ENCODE results near the gene MYOM3. TPM values are rescaled to one million over a fixed set of nuclear protein-coding genes. Genes with fewer than 3 reads are reported as not detected.
"Not testable (repeated sequence)": the region's sequence is repeated elsewhere in the genome, so short reads cannot be mapped to it uniquely, and the experiment has no call there.

The MYOM3 gene
- total RNA-seq, 2 experiments from 2014 or later: not detected

DNA sequence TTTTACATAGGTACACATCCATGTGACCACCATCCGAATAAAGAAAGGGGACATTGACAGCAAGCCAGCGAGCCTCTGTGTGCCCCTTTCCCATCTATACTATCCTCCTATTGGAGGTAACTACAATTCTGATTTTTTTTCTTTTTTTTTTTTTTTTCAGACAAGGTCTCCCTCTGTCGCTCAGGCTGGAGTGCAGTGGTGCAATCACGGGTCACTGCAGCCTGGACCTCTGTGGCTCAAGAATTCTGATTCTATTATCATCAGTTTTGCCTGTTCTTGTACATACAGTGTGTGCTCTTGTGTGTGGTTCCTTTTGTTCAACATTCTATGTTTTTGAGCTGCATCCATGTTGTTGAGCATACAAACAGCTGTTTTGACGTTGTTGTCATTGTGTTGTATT, 75.8 kb downstream of the MYOM3 start:
- ATAC-seq (no peak), DNase-seq (no peak)

DNA sequence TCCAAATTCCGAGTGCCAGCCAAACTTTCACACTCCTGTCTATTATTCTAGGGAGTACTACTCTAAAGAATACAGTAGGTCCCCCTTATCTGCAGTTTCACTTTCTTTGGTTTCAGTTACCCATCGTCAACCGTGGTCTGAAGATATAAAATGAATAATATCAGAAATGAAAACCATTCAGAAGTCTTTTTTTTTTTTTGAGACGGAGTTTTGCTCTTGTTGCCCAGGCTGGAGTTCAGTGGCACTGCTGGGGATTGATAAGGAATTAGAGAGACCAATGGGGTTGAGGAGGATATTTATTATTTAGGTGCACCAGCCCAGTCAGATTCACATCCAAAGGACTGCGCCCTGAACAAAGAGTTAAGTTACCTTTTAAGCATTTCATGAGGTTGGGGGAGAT, 79.0 kb downstream of the MYOM3 start:
- no peak for DNase-seq
- no peak for ATAC-seq
- H3K9me3 Mint-ChIP-seq (ENCODE audit: low read depth): no peaks in the 10 kb centered on the region

More for the DNA sequence above, 75.8 kb downstream of the MYOM3 start:
- H3K36me3 Mint-ChIP-seq: no peaks in the 10 kb centered on the region
- H3K27ac Mint-ChIP-seq: no peak overlapping the region
- CTCF ChIA-PET: interaction anchor here (1.1 kb wide), 1 partner anchor 8 kb away, joined by 3 read pairs; no protein-coding TSS in a partner anchor
- no peak overlapping the region for H3K4me3 Mint-ChIP-seq
- peaks cover 23% of the 10 kb centered on the region for H3K27me3 Mint-ChIP-seq
- peaks cover 3% of the 10 kb centered on the region for H3K4me1 Mint-ChIP-seq
- no peaks in the 10 kb centered on the region for H3K9me3 Mint-ChIP-seq (ENCODE audit: low read depth)

DNA sequence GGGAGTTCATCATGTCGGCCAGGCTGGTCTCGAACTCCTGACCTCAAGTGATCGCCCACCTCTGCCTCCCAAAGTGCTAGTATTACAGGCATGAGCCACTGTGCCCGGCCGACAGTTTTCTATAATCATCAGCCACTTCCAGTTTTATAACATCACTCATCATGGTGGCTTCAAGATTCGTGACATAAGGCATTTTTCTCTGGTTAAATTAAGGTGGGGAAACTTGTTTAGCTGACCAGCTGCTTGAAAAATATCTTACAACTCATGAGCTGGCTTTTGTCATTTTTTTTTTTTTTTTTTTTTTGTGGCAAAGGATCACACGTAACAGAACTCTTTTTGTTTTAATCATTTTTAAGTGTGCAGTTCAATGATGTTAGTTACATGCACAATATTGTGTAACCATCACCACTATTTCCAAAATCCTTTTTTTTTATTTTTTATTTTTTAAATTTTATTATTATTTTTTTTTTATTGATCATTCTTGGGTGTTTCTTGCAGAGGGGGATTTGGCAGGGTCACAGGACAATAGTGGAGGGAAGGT, 80.9 kb downstream of the MYOM3 start:
- not testable (repeated sequence) for DNase-seq; H3K4me3 Mint-ChIP-seq; H3K27ac Mint-ChIP-seq; H3K9me3 Mint-ChIP-seq (ENCODE audit: low read depth); ATAC-seq; H3K4me1 Mint-ChIP-seq; H3K36me3 Mint-ChIP-seq
- peaks cover 11% of the 10 kb centered on the region for H3K27me3 Mint-ChIP-seq
- CTCF ChIA-PET: interaction anchor here (0.6 kb wide), 1 partner anchor 233 kb away, joined by 3 read pairs; no protein-coding TSS in a partner anchor

More for the DNA sequence above, 79.0 kb downstream of the MYOM3 start:
- Mint-ChIP-seq H3K36me3 (no peaks in the 10 kb centered on the region), H3K4me1 (peaks cover 3% of the 10 kb centered on the region), H3K27ac (no peak overlapping the region), H3K4me3 (no peak overlapping the region), H3K27me3 (peaks cover 11% of the 10 kb centered on the region)
- CTCF ChIA-PET: no interaction called here

DNA sequence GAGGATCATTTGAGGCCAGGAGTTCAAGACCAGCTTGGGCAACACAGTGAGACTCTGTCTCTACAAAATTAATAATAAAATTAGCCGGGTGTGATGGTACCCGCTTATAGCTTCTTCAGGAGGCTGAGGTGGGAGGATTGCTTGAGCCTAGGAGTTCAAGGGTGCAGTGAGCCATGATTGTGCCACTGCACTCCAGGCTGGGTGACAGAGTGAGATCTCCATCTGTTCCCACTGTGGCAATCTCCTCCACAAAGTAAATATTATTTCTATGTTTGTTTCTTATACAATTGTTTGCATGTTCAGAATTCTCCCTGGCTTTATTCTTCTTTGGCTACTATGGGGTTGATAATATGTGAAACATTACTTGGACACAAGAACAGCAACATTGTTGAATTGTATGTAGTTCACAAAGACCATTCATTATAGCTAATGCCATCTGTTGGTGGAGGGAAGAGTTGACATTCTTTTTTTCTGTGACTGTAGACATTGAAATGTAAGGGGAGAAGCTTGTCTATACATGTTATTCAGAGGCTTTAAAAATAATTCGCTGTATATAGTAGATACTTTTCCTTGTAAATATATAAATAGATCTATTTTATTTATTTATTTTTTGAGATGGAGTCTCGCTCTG, 84.0 kb downstream of the MYOM3 start:
- Mint-ChIP-seq H3K4me3 (no peak overlapping the region), H3K4me1 (peaks cover under 1% of the 10 kb centered on the region), H3K9me3 (ENCODE audit: low read depth) (no peaks in the 10 kb centered on the region), H3K27me3 (peaks cover 6% of the 10 kb centered on the region), H3K27ac (no peak overlapping the region), H3K36me3 (no peaks in the 10 kb centered on the region)
- DNase-seq (no peak), ATAC-seq (peak; percentile 42)
- CTCF ChIA-PET: interaction anchor here (0.9 to 2.2 kb wide), 10 partner anchors 8 to 218 kb away, joined by 3 to 7 read pairs (median 4); partner anchors contain the start of gene PNRC2

DNA sequence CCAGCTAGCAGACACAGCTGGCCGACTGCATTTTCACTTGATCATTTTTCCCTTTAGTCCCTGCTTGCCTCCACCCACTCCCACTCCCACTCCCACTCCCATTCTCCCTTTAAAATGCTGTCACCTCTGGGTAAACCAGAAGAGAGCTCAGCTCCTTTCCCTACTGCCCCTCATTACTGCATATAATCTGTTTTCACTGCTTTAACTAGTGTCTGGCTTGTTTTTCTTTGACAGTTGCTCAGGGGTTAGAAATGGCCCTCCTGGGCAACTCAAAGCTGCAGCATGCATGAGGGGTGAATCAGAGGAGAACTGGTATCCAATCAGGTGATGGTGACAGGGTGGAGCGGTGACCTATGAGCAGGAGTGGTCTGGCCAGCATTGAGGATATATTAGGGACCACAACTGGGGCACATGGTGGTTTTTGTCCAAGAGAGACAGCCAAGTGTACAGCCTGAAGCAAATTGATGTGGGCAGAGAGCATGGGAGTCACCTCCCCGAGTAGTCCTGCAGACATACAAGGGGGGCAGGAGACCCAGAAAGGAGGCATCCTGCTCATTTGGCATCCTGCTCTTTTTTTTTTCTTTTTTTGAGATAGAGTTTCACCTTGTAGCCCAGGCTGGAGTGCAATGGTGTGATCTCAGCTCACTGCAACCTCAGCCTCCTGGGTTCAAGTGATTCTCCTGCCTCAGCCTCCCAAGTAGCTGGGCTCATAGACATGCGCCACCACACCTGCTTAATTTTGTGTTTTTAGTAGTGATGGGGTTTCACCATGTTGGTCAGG, 89.2 kb downstream of the MYOM3 start:
- peaks cover 13% of the 10 kb centered on the region for H3K27me3 Mint-ChIP-seq
- no peak overlapping the region for H3K27ac Mint-ChIP-seq
- no peak overlapping the region for H3K4me3 Mint-ChIP-seq
- CTCF ChIA-PET: no interaction called here
- no peak for ATAC-seq
- H3K36me3 Mint-ChIP-seq: no peaks in the 10 kb centered on the region
- H3K4me1 Mint-ChIP-seq: no peaks in the 10 kb centered on the region
- H3K9me3 Mint-ChIP-seq (ENCODE audit: low read depth): no peaks in the 10 kb centered on the region
- DNase-seq: no peak

DNA sequence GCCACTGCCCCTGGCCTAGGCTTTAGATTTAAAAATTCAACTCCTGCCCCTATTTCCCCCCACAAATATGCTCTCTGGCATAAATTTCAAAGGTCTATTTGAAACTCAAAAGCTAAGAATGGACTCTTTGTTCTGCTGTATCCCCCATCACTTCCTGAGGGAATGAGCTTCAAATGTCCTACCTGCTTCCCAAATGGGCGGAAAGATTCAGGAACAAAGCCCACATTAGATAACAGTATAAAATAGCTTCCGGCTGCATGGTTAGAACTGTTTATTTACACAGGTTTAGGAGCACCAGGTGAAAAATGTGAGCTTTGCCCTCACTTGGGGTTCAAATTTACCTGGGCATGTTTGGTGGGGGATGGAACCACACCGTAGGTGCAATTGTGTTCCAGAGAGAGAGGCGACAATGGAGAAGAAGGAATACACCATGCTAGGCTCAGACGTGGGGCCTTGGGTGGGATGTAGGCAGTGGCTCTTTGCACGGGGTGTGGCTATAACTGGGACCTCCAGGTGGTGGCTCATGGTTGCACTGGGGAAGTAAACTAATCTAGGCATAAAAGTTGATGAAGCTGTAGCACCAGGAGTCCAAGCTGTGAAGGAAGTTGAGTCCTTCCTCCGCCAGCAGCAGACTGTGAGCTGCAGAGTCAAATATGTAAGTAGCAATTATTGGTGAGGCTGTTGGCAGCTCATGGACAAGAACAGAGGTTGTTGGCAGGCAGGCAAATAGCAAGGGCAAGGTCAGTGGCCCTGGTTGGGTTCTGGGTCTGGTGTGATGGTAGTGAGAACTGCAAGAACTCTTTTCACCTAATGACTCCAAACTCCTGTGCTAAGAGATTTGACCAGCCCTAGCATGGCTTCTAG, 90.3 kb downstream of the MYOM3 start:
- Mint-ChIP-seq H3K9me3 (ENCODE audit: low read depth) (no peaks in the 10 kb centered on the region), H3K4me1 (no peaks in the 10 kb centered on the region), H3K27me3 (peaks cover 16% of the 10 kb centered on the region), H3K27ac (no peak overlapping the region), H3K36me3 (no peaks in the 10 kb centered on the region), H3K4me3 (no peak overlapping the region)
- DNase-seq: no peak
- CTCF ChIA-PET: no interaction called here
- ATAC-seq: no peak

DNA sequence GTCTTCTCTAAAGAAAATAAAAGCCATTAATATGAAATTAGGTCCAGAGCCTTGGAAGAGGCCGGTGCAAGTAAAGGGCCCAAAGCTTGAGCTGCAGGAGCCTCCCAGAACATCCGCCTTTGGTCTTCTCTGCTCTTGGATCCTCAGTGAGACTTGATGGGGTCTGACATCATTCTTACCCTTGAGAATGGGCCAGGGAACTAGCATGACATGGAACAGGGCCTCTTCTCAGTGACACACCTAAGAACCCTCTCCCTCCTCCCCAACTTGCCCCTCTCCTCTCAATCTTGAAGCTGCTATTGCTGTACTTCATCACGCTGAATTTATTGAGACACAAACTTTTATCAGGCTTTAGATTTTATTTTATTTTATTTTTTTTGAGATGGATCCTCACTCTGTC, 91.5 kb downstream of the MYOM3 start:
- no peaks in the 10 kb centered on the region for H3K36me3 Mint-ChIP-seq
- peaks cover 18% of the 10 kb centered on the region for H3K27me3 Mint-ChIP-seq
- H3K9me3 Mint-ChIP-seq (ENCODE audit: low read depth): no peaks in the 10 kb centered on the region
- no peaks in the 10 kb centered on the region for H3K4me1 Mint-ChIP-seq
- H3K4me3 Mint-ChIP-seq: no peak overlapping the region
- no peak for DNase-seq
- no peak overlapping the region for H3K27ac Mint-ChIP-seq
- CTCF ChIA-PET: interaction anchor here (1.0 to 1.5 kb wide), 2 partner anchors 48 to 92 kb away, joined by 3 read pairs; partner anchors contain the start of gene MYOM3
- no peak for ATAC-seq

DNA sequence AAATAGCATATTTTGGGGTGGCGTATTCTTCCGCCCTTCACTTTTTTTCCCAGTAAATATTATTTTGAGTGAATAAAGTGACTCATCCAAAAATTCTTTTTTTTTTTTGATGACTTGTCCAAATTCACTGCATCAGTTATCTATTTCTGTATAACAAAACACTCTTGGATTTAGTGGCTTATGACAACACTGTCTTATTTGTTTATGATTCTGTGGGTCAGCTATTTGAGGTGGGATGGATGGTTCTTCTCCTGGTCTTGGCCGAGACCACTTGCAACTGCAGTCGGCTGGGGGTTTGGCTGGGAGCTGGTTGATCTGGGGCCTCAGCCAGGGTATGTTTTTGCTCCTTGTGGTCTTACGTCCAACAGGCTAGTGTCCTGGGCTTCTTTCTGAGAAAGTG, 91.9 kb downstream of the MYOM3 start:
- H3K4me1 Mint-ChIP-seq: no peaks in the 10 kb centered on the region
- peaks cover 20% of the 10 kb centered on the region for H3K27me3 Mint-ChIP-seq
- ATAC-seq: no peak
- H3K36me3 Mint-ChIP-seq: no peaks in the 10 kb centered on the region
- H3K4me3 Mint-ChIP-seq: no peak overlapping the region
- H3K27ac Mint-ChIP-seq: no peak overlapping the region
- DNase-seq: no peak
- CTCF ChIA-PET: interaction anchor here (1.0 to 1.5 kb wide), 2 partner anchors 49 to 92 kb away, joined by 3 read pairs; partner anchors contain the start of gene MYOM3
- H3K9me3 Mint-ChIP-seq (ENCODE audit: low read depth): no peaks in the 10 kb centered on the region

DNA sequence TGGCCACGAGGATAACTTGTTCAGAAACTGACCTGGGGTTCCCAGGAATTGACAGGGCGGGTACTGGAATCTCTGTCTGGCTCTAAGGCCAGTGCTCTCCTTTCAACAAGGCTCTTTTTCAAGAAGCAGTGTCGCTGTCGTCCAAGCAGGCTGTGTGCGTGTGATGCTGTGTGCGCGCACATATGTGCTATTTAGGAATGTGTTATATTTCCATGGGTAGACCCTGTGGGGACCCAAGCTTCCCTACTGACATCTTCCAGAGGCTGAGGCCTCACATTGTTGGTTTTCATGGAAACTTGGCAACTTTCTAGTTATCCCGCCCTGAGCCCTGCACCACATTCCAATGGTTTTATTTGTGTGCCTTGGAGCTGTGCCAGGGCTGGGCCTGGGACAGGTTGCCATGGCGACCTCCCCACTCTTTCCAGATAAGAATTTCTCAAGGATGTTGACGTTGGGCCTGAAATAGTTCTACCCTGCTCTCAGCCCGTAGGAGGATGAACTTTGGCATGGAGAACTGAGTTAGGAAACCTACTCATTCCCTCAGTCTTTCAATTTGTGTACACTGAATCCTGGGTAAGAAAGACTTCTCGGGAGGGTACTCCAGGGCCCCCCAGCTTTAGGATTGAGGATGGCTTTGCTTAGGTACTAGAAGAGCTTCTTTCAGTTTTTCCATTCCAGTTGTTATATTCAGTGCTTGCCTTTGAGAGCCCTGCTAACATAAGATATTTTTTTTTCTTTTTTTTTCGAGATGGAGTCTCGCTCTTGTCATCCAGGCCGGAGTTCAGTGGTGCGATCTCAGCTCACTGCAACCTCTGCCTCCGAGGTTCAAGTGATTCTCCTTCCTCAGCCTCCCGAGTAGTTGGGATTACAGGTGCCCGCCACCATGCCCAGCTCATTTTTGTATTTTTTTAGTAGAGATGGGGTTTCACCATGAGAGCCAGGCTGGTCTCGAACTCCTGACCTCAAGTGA, 93.0 kb downstream of the MYOM3 start:
- CTCF ChIA-PET: interaction anchor here (1.4 kb wide), 1 partner anchor 9 kb away, joined by 4 read pairs; no protein-coding TSS in a partner anchor
- DNase-seq (no peak), ATAC-seq (no peak)
- Mint-ChIP-seq H3K4me1 (no peaks in the 10 kb centered on the region), H3K36me3 (no peaks in the 10 kb centered on the region), H3K27me3 (peaks cover 28% of the 10 kb centered on the region), H3K27ac (no peak overlapping the region), H3K4me3 (no peak overlapping the region), H3K9me3 (ENCODE audit: low read depth) (no peaks in the 10 kb centered on the region)

DNA sequence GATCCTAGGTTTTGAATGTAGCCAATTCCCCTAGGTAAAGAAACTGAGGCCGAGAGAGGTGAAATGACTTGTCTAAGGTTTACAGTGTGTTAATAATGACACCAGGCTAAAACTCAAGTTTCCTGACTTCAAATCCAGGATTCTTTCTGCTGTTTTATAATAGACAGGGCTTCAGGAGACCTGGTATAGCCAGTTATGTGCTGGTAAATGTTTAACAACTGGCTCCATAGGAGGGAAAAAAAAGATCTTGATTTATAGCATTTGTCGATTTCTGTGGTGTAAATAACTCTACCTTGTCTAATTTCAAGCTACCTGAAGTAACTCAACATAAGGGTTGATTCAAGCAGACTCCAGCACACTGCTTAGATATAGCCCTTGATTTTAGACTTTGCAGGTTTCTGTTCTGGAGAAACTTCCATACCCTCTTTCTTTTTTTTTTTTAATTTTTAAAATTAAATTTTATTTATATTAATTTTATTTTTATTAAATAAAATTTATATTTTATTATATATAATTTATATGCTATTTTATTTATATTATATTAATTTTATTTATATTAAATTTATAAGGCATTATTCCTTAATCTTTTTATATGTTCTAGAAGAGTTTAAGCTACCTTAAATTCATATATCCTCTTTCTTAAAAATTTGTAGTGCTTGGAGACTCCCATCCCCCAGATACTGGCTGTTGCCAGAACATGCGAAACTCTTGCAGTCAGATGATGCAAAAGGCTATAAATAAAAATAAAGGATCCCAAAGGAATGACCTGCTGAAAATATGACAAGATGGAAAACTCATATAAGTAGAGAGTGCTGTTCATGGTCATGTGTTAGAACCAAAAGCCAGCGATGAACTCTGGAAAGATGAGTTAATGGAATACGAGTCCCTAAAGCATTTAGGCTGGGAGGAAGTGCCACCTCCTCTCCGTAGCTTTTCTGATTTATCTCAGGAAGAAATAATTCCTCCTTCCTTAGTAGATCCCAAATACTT, 96.4 kb downstream of the MYOM3 start:
- DNase-seq (no peak), ATAC-seq (no peak)
- no peaks in the 10 kb centered on the region for H3K36me3 Mint-ChIP-seq
- H3K4me3 Mint-ChIP-seq: no peak overlapping the region
- no peaks in the 10 kb centered on the region for H3K4me1 Mint-ChIP-seq
- no peak overlapping the region for H3K27ac Mint-ChIP-seq
- peaks cover 36% of the 10 kb centered on the region for H3K27me3 Mint-ChIP-seq
- no peaks in the 10 kb centered on the region for H3K9me3 Mint-ChIP-seq (ENCODE audit: low read depth)
- CTCF ChIA-PET: no interaction called here

DNA sequence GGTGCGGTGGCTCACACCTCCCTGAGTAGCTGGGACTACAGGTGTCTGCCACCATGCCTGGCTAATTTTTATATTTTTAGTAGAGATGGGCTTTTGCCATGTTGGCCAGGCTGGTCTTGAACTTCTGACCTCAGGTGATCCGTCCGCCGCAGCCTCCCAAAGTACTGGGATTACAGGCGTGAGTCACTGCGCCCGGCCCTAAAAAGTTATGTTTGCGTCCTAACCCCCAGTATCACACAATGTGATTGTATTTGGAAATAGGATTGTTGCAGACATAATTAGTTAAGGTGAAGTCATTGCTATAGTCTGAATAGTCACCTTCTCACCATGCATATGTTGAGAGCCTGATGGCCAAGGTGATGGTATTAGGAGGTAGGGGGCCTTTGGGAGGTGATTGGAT, 99.1 kb downstream of the MYOM3 start:
- H3K4me1 Mint-ChIP-seq; CTCF ChIA-PET; H3K27ac Mint-ChIP-seq; DNase-seq; H3K9me3 Mint-ChIP-seq (ENCODE audit: low read depth); H3K36me3 Mint-ChIP-seq; ATAC-seq; H3K4me3 Mint-ChIP-seq: not testable (repeated sequence)
- peaks cover 47% of the 10 kb centered on the region for H3K27me3 Mint-ChIP-seq
